C4-2B (cell line): ENCODE measurements around the gene TNRC18.
"Not testable (repeated sequence)": the region's sequence is repeated elsewhere in the genome, so short reads cannot be mapped to it uniquely, and the experiment has no call there.

ENCODE experiments used
- ZFX ChIP-seq: fragments of 450-650 bp; IDR thresholded peaks from 2 replicates; pipeline ENCODE4 v1.6.1; 2017
- TF ChIP-seq, protein P1 (sequence below): fragments of 450-650 bp; conservative IDR thresholded peaks from 2 replicates; pipeline ENCODE4 v1.5.1; 2017; ENCODE audit warnings: mild to moderate bottlenecking

DNA sequence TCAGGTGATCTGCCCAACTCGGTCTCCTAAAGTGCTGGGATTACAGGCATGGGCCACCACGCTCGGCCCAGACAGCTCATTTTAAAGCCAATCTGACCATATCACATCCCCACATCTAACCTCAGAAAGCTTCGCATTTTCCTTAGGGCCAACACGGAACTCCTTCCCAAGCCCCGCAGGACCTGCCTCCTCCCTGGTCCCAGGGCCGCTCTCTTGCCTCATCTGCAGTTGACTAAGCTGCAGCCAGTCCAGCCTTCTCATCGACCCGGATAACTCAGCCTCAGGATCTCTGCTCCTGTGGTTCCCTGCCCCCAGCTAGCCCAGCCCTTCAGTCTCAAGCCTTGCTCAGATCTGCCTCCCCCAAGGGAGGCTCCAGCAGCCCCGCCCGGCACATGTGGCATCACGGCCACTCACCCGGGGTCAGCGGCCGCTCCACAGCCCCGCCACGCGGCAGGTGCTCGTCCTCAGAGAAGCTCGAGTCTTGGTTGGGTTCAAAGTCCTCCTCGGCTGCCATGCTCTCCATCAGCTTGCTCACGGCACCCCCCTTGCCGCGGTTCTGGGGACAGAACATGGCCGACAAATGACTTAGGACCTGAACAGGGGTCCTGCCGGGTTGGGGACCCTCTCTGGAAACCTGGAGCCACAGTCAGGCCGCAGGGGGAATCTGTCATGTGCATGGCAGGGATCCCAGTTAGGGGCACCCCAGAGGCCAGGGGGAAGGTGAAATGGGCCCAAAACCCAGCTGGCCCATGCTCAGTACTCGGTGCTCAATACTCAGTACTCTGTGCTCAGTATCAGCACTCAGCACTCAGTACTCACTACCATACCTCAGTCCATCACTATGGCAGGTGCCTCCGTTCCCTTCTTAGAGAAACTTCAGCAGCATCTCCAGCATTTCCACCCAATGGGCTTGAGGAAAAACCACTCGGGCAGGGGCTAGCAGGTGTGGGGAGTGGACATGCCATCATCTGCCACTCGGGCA lies 99.5 kb downstream of the TNRC18 start:
- TF ChIP-seq, protein P1, sequence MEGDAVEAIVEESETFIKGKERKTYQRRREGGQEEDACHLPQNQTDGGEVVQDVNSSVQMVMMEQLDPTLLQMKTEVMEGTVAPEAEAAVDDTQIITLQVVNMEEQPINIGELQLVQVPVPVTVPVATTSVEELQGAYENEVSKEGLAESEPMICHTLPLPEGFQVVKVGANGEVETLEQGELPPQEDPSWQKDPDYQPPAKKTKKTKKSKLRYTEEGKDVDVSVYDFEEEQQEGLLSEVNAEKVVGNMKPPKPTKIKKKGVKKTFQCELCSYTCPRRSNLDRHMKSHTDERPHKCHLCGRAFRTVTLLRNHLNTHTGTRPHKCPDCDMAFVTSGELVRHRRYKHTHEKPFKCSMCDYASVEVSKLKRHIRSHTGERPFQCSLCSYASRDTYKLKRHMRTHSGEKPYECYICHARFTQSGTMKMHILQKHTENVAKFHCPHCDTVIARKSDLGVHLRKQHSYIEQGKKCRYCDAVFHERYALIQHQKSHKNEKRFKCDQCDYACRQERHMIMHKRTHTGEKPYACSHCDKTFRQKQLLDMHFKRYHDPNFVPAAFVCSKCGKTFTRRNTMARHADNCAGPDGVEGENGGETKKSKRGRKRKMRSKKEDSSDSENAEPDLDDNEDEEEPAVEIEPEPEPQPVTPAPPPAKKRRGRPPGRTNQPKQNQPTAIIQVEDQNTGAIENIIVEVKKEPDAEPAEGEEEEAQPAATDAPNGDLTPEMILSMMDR: not testable (repeated sequence)
- not testable (repeated sequence) for TF ChIP-seq ZFX
